BJ (cell line): ENCODE results near the gene GLYR1. TPM values are rescaled to one million over a fixed set of nuclear protein-coding genes. Genes with fewer than 3 reads are reported as not detected.

Experiments
- CTCF ChIA-PET: fragments of 350-600 bp; formaldehyde crosslinking; extraction: SDS; loops from one replicate; lab custom pipeline; 2021; ENCODE audit warnings: antibody characterized with exemption, inconsistent platforms; lab: Yijun Ruan, JAX
- POLR2A ChIA-PET: fragments of 300-600 bp; sonication (Branson Sonifier 250); formaldehyde crosslinking; extraction: SDS; loops from one replicate; lab custom pipeline; 2021; ENCODE audit warnings: antibody characterized with exemption; lab: Charles Lee
- DNase-seq: peaks from one replicate; pipeline ENCODE4 v3.0.0-alpha.2; 2011; ENCODE audit warnings: low read depth
- H3K27me3 ChIP-seq: 2 replicates; pipeline ENCODE4 v1.6.0; 2011; ENCODE audit warnings: low read length; ENCODE audit not compliant: control insufficient read depth, insufficient read depth
- H3K36me3 ChIP-seq: 2 replicates; pipeline ENCODE4 v1.5.1; 2011; ENCODE audit warnings: low read length; ENCODE audit not compliant: control insufficient read depth, insufficient read depth
- H3K4me3 ChIP-seq: 2 replicates; pipeline ENCODE4 v1.5.1; 2011; ENCODE audit warnings: low read depth, mild to moderate bottlenecking, control low read depth, low read length
- CTCF ChIP-seq: IDR thresholded peaks from 2 replicates; pipeline ENCODE4 v1.5.1; 2011; ENCODE audit warnings: low read depth, mild to moderate bottlenecking, control low read depth, inconsistent platforms, low read length, moderate library complexity; ENCODE audit not compliant: insufficient read depth
- polyA plus RNA-seq: library from polyadenylated mRNA; depleted of rRNA; stranded (reverse); fragments of >200 nt; gene quantifications from 2 replicates; pipeline ENCODE4 v1.2.3, GENCODE V29; 2011

Gene GLYR1
- polyA plus RNA-seq, 1 experiment: 41.6 TPM

- Histone ChIP-seq H3K4me3 (no peak overlapping the region), H3K27me3 (no peaks in the 10 kb centered on the region), H3K36me3 (no peaks in the 10 kb centered on the region; the same call in none of the 2 replicates)
- ChIA-PET CTCF (no interaction called here), POLR2A (no interaction called here)
- no peak for TF ChIP-seq CTCF
- DNase-seq: no peak
Observed at GRCh38 chr16:4799171-4799855, 47.8 kb downstream of the GLYR1 start.

- no peaks in the 10 kb centered on the region; the same call in none of the 2 replicates for H3K36me3 ChIP-seq
- POLR2A ChIA-PET: no interaction called here
- no peak for DNase-seq
- CTCF ChIA-PET: no interaction called here
- TF ChIP-seq CTCF: no peak
- H3K27me3 ChIP-seq: no peaks in the 10 kb centered on the region
- H3K4me3 ChIP-seq: no peak overlapping the region
Observed at GRCh38 chr16:4798456-4798855, 48.6 kb downstream of the GLYR1 start.

- Histone ChIP-seq H3K36me3 (no peaks in the 10 kb centered on the region; the same call in none of the 2 replicates), H3K27me3 (no peaks in the 10 kb centered on the region), H3K4me3 (no peak overlapping the region)
- TF ChIP-seq CTCF: no peak
- ChIA-PET CTCF (no interaction called here), POLR2A (no interaction called here)
- DNase-seq: no peak
Observed at GRCh38 chr16:4797805-4798252, 49.3 kb downstream of the GLYR1 start.

GRCh38 chr16:4796982-4797804 lies 49.9 kb downstream of the GLYR1 start:
- no peak for TF ChIP-seq CTCF
- H3K36me3 ChIP-seq: no peaks in the 10 kb centered on the region; the same call in none of the 2 replicates
- no peaks in the 10 kb centered on the region for H3K27me3 ChIP-seq
- no peak for DNase-seq
- POLR2A ChIA-PET: no interaction called here
- CTCF ChIA-PET: interaction anchor here (0.9 kb wide), 1 partner anchor 22 kb away, joined by 3 read pairs; no protein-coding TSS in a partner anchor
- no peak overlapping the region for H3K4me3 ChIP-seq

- H3K27me3 ChIP-seq: no peaks in the 10 kb centered on the region
- DNase-seq: no peak
- POLR2A ChIA-PET: no interaction called here
- no peak for TF ChIP-seq CTCF
- H3K36me3 ChIP-seq: no peaks in the 10 kb centered on the region; the same call in none of the 2 replicates
- no peak overlapping the region for H3K4me3 ChIP-seq
- CTCF ChIA-PET: interaction anchor here (0.9 to 1.0 kb wide), 2 partner anchors 21 to 155 kb away, joined by 3 read pairs; no protein-coding TSS in a partner anchor
Observed at GRCh38 chr16:4795828-4796572, 51.1 kb downstream of the GLYR1 start.
